ENCODE measurements around the gene HSD17B2. TPM values are rescaled to one million over a fixed set of nuclear protein-coding genes. Genes with fewer than 3 reads are reported as not detected.

The HSD17B2 gene
- total RNA-seq, 1 experiment from 2014 or later = 0.55 TPM

- TF ChIP-seq ERG (CRISPR knock-in tag; IDR thresholded peaks at IDR 0.05) = no peak
Observed at GRCh38 chr16:81996664-81997509, 38.2 kb upstream of the HSD17B2 start (continued).

- DNase-seq (ENCODE audit: low spot score) (no peak), ATAC-seq (no peak)
- CTCF ChIA-PET = interaction anchor here (1.0 to 5.0 kb wide), 21 partner anchors 10 to 634 kb away, joined by 3 to 123 read pairs (median 5); no protein-coding TSS in a partner anchor
- Mint-ChIP-seq H3K27ac (no peak overlapping the region), H3K27me3 (ENCODE audit: low read depth) (no peaks in the 10 kb centered on the region; the same call in 1 of the 2 replicates), H3K36me3 (no peaks in the 10 kb centered on the region), H3K9me3 (0 out of 2 replicates have a peak, but pooled peaks cover 3% of the 10 kb centered on the region), H3K4me3 (no peak overlapping the region), H3K4me1 (peaks cover 24% of the 10 kb centered on the region)
- no peak for TF ChIP-seq CBFB (CRISPR knock-in tag; IDR thresholded peaks at IDR 0.05; ENCODE audit: low read depth)
- no peak for TF ChIP-seq NR2C2 (CRISPR knock-in tag; IDR thresholded peaks at IDR 0.05)
- no peak for TF ChIP-seq ZMAT4 (CRISPR knock-in tag; IDR thresholded peaks at IDR 0.05)
- TF ChIP-seq ETV6 (CRISPR knock-in tag; IDR thresholded peaks at IDR 0.05) = no peak
- TF ChIP-seq FOXJ3 (CRISPR knock-in tag; IDR thresholded peaks at IDR 0.05; ENCODE audit: borderline replicate concordance) = no peak
- no peak for TF ChIP-seq IRF2 (CRISPR knock-in tag; IDR thresholded peaks at IDR 0.05; ENCODE audit: borderline replicate concordance, low read depth)
- no peak for TF ChIP-seq USF2 (CRISPR knock-in tag; IDR thresholded peaks at IDR 0.05)
- TF ChIP-seq AFF4 (CRISPR knock-in tag; IDR thresholded peaks at IDR 0.05; ENCODE audit: borderline replicate concordance) = no peak
- TF ChIP-seq ESRRA (CRISPR knock-in tag; IDR thresholded peaks at IDR 0.05; ENCODE audit: borderline replicate concordance) = no peak
- no peak for TF ChIP-seq ZBTB43 (CRISPR knock-in tag; IDR thresholded peaks at IDR 0.05)
- no peak for TF ChIP-seq MLX (CRISPR knock-in tag; IDR thresholded peaks at IDR 0.05)
- TF ChIP-seq MYBL2 (CRISPR knock-in tag; IDR thresholded peaks at IDR 0.05) = no peak
- POLR2A ChIA-PET = interaction anchor here (0.7 kb wide), 1 partner anchor 56 kb away, joined by 3 read pairs; no protein-coding TSS in a partner anchor
Observed at GRCh38 chr16:81997738-81998137, 37.3 kb upstream of the HSD17B2 start.

- CTCF ChIA-PET = no interaction called here
- H3K4me3 Mint-ChIP-seq = no peak overlapping the region
- DNase-seq (ENCODE audit: low spot score) = no peak
- ATAC-seq = no peak
- H3K27ac Mint-ChIP-seq = no peak overlapping the region
- peaks cover 21% of the 10 kb centered on the region for H3K4me1 Mint-ChIP-seq
- peaks cover 8% of the 10 kb centered on the region for H3K36me3 Mint-ChIP-seq
- TF ChIP-seq ATF1 (CRISPR knock-in tag; IDR thresholded peaks at IDR 0.05) (no peak), NR3C1 (CRISPR knock-in tag; conservative IDR thresholded peaks at IDR 0.05; ENCODE audit: low read depth) (no peak), JUN (CRISPR knock-in tag; IDR thresholded peaks at IDR 0.05) (no peak), KAT7 (CRISPR knock-in tag; IDR thresholded peaks at IDR 0.05; ENCODE audit: borderline replicate concordance) (no peak), MAX (CRISPR knock-in tag; IDR thresholded peaks at IDR 0.05) (no peak), OVOL2 (CRISPR knock-in tag; IDR thresholded peaks at IDR 0.05; ENCODE audit: borderline replicate concordance) (no peak)
- H3K9me3 Mint-ChIP-seq = peaks cover 17% of the 10 kb centered on the region
- peaks cover 2% of the 10 kb centered on the region for H3K27me3 Mint-ChIP-seq (ENCODE audit: low read depth)
- POLR2A ChIA-PET = no interaction called here
Observed at GRCh38 chr16:82002831-82003230, 32.2 kb upstream of the HSD17B2 start.

Data from WTC11 (cell line).